ENCODE data around the gene SIL1. TPM values are rescaled to one million over a fixed set of nuclear protein-coding genes. Genes with fewer than 3 reads are reported as not detected.
A peak's percentile ranks its signal among the peaks of the same experiment; 100 is the strongest.
"Not testable (repeated sequence)": the region's sequence is repeated elsewhere in the genome, so short reads cannot be mapped to it uniquely, and the experiment has no call there.

The SIL1 gene
- total RNA-seq, 1 experiment from 2014 or later = 46.5 TPM

GRCh38 chr5:139061274-139061673 lies 136.9 kb downstream of the SIL1 start:
- BruUV-seq (replicated peaks) = no TSS peak
- Histone ChIP-seq H2AFZ (no peak overlapping the region), H3K36me3 (ENCODE audit: low read depth) (no peaks in the 10 kb centered on the region), H3K79me2 (ENCODE audit: low read depth) (no peaks in the 10 kb centered on the region), H3K9me3 (ENCODE audit: insufficient read depth, low read depth) (no peaks in the 10 kb centered on the region), H3K4me3 (no peak overlapping the region), H3K27ac (no peak overlapping the region), H3F3A (ENCODE audit: insufficient read depth, low read depth) (peaks cover 15% of the 10 kb centered on the region), H3K4me2 (no peak overlapping the region), H3K9me2 (ENCODE audit: insufficient read depth) (no peaks in the 10 kb centered on the region), H4K20me1 (ENCODE audit: insufficient read depth) (no peaks in the 10 kb centered on the region), H3K4me1 (replicated peaks; ENCODE audit: insufficient read depth) (peaks cover 38% of the 10 kb centered on the region), H3K27me3 (ENCODE audit: insufficient read depth, low read depth) (no peaks in the 10 kb centered on the region)
- TF ChIP-seq EZH2 (IDR thresholded peaks at IDR 0.05; ENCODE audit: low read depth) (no peak), CTCF (conservative IDR thresholded peaks at IDR 0.05) (no peak)
- DNase-seq = peak in 1 of 2 experiments; percentile 15
- intact Hi-C loops (cut with micrococcal nuclease; ENCODE audit: unreplicated experiment) = no loop called here
- ChIA-PET CTCF (no interaction called here), POLR2A (ENCODE audit: unreplicated experiment) (interaction anchor here (0.5 kb wide), 1 partner anchor 214 kb away, joined by 16 read pairs; no protein-coding TSS in a partner anchor)

DNA sequence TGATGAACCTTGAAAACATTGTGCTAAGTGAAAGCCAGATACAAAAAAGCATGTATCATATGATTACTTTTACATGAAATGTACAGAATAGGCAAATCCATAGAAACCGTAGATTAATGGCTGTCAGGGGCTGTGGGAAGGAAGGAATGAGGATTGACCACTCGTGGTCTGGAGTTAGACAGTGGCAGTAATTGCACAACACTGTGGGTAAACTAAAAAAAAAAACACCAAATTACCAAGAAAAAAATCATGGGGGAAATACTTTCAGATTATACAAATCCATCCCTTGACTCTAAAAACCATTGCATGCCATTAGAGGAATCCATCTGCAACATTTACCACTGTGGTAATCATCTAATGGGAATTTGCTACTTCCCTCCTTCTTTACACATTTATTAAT lies 140.0 kb downstream of the SIL1 start:
- DNase-seq = no peak
- Histone ChIP-seq H4K20me1 (ENCODE audit: insufficient read depth) (no peaks in the 10 kb centered on the region), H3K36me3 (ENCODE audit: low read depth) (no peaks in the 10 kb centered on the region), H3K27ac (no peak overlapping the region), H3K79me2 (ENCODE audit: low read depth) (no peaks in the 10 kb centered on the region), H3K27me3 (ENCODE audit: insufficient read depth, low read depth) (no peaks in the 10 kb centered on the region), H3K4me2 (no peak overlapping the region), H3K4me3 (no peak overlapping the region), H2AFZ (no peak overlapping the region), H3K9me3 (ENCODE audit: insufficient read depth, low read depth) (no peaks in the 10 kb centered on the region), H3K9me2 (ENCODE audit: insufficient read depth) (no peaks in the 10 kb centered on the region), H3K4me1 (replicated peaks; ENCODE audit: insufficient read depth) (peaks cover 7% of the 10 kb centered on the region), H3F3A (ENCODE audit: insufficient read depth, low read depth) (no peaks in the 10 kb centered on the region)
- ChIA-PET CTCF (no interaction called here), POLR2A (ENCODE audit: unreplicated experiment) (no interaction called here)
- TF ChIP-seq CTCF (conservative IDR thresholded peaks at IDR 0.05) (no peak), EZH2 (IDR thresholded peaks at IDR 0.05; ENCODE audit: low read depth) (no peak)
- BruUV-seq (replicated peaks) = no TSS peak
- intact Hi-C loops (cut with micrococcal nuclease; ENCODE audit: unreplicated experiment) = no loop called here

- H3F3A ChIP-seq (ENCODE audit: insufficient read depth, low read depth); H3K36me3 ChIP-seq (ENCODE audit: low read depth); POLR2A ChIA-PET (ENCODE audit: unreplicated experiment); DNase-seq; CTCF ChIA-PET; H3K4me2 ChIP-seq; H3K27ac ChIP-seq; H3K4me1 ChIP-seq (replicated peaks; ENCODE audit: insufficient read depth); H2AFZ ChIP-seq; H3K79me2 ChIP-seq (ENCODE audit: low read depth); H3K4me3 ChIP-seq; intact Hi-C loops (cut with micrococcal nuclease; ENCODE audit: unreplicated experiment); H4K20me1 ChIP-seq (ENCODE audit: insufficient read depth); BruUV-seq (replicated peaks); H3K9me2 ChIP-seq (ENCODE audit: insufficient read depth); H3K27me3 ChIP-seq (ENCODE audit: insufficient read depth, low read depth); H3K9me3 ChIP-seq (ENCODE audit: insufficient read depth, low read depth): not testable (repeated sequence)
Measured at GRCh38 chr5:139057045-139057939, 140.9 kb downstream of the SIL1 start.
